Stimulated activated CD4-positive, alpha-beta T cell treated with anti-CD3 and anti-CD28 coated beads, Interleukin-4, amount 100 ng/mL, for 24 hours (primary cell): ENCODE data around the gene ZNF23.

Experiments used
- DNase-seq: peaks from one replicate; pipeline ENCODE4 v3.0.0-alpha.2; 2020

The ZNF23 gene

DNA sequence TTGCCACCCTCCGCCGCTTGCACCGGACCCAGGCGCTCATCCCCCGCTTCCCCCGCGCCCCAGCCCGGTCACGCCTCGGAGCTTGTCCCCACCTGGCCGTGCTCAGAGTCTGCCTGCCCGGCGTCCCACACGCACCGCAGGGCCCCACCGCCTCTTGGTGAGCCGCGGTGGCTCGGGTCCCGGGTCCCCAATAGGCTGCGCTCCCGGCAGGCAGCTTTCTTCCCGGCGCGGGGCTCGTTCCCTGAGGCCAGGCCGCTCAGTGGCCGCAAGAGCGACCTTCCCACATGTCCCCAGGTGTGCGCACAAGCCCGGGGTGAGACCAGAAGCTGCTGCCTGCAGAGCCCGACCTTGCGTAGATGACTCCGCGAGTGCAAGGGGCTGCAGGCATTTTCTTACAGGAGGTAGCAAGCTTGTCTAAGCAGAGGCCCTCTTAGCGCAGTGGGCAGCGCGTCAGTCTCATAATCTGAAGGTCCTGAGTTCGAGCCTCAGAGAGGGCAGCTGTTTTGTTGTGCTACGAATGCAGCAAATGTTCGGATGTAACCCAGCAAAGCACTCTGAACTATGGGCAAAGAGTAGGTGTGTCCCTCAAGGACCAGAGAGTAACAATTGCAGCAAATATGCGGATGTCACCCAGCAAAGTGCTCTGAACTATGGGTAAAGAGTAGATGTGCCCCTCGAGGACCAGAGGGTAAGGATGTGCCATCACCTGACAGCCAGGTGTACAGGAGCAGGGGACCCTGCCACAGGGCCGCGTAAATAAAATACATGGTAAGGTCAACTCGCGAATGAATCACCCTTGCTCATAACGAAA lies 35.8 kb downstream of the ZNF23 start:
- peak; percentile 28 for DNase-seq

GRCh38 chr16:71425746-71426068 lies 36.3 kb downstream of the ZNF23 start:
- no peak for DNase-seq

GRCh38 chr16:71424626-71425025 lies 37.4 kb downstream of the ZNF23 start:
- DNase-seq, result no peak

DNA sequence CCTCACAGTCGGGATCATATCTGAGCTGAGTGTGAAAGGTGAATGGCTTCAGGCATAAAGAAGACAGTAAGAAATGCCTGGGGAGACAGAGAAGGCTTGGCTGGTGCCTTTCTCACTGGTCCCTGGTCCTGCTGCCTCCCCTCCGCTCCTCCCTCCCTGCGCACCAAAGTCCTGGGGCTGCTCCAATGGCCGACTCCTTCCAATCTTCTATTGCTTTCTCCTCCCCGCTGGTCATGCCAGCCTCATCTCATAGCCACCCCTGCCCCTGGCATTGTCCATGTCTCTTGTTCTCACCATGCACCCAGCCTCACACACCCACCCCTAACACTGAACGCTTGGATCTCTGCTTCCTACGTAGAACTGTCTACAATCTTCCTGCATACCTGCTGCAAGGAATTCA lies 38.2 kb downstream of the ZNF23 start:
- DNase-seq, result no peak

- DNase-seq, result no peak
Measured at GRCh38 chr16:71423016-71423415, 39.0 kb downstream of the ZNF23 start.

GRCh38 chr16:71421911-71422310 lies 40.1 kb downstream of the ZNF23 start:
- DNase-seq, result peak; percentile 16

GRCh38 chr16:71414038-71414437 lies 48.0 kb downstream of the ZNF23 start:
- no peak for DNase-seq

DNA sequence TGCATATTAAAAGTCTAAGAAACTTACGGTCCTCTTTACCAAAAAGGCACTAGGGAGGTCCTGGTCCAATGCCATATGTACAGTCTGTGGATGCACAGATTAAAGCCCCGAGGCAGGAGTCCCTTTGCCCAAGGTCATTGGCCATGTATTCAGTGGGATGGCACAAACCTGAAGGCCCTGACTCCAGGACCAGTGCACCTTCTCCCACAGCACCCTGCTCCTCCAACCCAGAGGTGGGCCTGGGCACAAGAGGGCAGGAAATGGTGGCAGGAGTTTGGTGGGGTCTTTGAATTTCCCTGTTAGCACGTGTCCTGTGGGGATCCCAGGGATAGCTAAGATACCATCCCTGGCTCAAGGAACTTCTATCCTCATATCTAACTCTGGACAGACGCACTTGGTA lies 48.7 kb downstream of the ZNF23 start:
- no peak for DNase-seq

- peak; percentile 75 for DNase-seq
Measured at GRCh38 chr16:71412270-71413160, 49.5 kb downstream of the ZNF23 start.

DNA sequence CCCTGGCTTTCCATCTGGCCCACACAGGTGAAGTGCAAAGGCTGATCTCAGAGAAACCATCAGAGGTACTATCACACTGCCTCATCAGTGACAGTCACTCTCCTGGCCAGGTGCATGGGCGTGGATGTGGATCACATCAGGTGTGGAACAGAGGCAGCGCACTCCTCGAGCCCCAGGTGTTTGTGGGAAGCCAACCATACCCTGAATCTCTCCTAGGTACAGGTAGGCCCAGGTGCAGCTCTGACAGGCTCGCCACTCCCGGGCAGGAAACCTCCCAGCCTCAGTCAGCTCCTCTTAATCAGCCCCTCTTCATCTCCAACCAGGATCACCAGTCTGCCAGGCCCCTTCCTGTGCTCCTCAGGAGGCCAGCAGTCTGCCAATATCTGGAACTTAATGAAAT lies 51.9 kb downstream of the ZNF23 start:
- DNase-seq, result no peak

DNA sequence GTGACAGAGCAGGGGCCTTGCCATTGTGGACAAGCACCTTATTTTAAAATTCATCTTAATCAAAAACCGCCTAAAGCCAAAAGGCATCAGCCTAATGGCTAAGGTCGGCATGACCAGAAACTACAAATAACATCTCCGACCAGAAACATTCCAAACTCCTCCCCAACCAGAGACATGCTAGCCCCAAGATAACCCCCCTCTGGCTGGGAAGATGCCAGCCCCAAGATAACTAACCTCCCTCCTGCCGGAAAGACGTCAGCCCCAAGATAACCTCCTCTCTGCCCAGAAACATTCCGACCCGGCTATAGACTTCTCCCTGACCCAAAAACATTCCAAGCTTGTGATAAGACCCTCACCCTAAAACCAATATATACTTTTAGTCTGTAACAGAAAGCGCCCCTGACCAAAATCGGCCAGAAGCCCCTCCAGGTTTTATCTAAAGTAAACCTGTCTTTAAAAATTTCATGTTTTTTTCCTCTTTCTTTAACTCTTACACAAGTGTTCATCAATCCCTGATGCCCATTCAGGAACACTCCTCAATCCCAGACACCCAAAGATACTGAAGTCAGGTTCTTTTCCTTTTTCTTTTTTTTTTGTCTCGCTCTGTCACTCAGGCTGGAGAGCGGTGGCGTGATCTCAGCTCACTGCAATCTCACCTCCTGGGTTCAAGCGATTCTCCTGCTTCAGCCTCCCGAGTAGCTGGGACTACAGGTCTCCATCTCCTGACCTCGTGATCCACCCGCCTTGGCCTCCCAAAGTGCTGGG lies 52.9 kb downstream of the ZNF23 start:
- DNase-seq, result no peak

- no peak for DNase-seq
Measured at GRCh38 chr16:71408536-71408935, 53.5 kb downstream of the ZNF23 start.

GRCh38 chr16:71407731-71408130 lies 54.3 kb downstream of the ZNF23 start:
- DNase-seq, result no peak

- no peak for DNase-seq
Measured at GRCh38 chr16:71406724-71407123, 55.3 kb downstream of the ZNF23 start.

DNA sequence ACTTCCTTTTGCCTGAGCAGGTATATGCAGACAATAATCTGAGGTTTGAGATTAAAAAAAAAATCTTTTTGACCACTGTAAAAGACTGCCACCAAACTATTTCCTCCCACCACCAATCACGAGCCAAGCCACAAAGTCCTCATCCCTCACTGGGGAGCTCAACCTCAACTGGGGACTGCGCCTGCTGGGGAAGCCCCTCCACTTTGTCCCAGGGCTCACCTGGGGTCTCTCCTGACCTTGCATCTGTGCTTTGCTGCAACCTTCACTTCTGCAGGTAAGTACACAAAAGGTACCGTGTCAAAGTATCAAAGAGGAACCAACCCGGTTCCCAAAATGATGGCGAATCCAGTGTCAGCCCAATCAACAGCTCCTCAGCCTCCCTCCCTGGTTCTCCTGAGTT lies 55.7 kb downstream of the ZNF23 start:
- no peak for DNase-seq

DNA sequence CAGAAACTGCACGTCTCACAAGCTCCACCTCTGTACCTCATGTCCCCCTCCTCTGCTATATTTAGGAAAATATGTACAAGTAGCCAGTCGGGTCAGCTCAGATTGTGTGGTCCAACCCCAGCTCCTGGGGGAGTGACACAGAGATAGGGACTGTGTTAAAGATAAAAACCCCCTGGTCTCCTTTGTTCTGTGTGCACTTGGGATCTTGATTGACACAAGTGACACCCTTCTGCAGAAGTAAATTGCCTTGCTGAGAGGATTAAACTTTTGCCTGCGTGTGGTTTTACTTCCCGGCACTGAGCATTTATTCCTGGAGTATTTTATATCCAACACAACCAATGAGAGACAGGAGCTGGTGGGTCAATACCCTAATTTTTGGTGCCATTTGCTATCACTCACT lies 57.7 kb downstream of the ZNF23 start:
- DNase-seq, result no peak

- DNase-seq, result no peak
Measured at GRCh38 chr16:71402674-71403073, 59.4 kb downstream of the ZNF23 start.

GRCh38 chr16:71402007-71402406 lies 60.0 kb downstream of the ZNF23 start:
- DNase-seq, result no peak

DNA sequence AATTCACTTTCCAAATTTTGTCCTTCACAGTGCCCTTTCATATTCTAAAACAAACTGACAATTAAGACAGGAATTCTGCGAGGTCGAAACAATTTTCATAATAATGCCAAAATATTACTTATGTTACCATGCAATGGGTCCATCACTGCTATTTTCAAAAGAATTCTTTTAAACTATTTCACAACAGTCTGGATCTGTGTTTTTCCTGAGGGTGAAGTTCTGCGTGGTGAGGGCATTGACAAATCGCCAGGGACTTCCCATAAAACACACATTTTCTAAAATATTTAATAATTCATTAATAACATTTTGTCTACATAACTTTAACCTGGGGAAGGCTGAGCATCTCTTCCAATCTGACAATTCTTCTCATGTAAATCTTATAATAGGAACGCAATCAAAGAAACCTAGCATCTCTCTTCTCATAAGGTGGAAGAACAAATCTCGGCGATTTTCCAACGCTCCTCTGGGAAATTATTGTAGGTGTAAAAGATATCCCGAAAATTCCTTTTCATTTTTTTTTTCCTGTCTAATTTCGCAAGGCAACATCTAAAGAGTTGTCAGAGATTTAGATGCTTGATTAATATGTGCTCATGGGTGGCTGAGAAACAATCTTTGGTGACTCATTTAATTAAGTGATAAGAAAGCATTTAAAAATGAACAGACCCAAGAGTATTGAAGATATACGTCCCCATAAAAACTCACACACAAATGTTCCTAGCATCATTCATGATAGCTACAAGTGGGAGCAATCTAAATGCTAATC lies 62.1 kb downstream of the ZNF23 start:
- no peak for DNase-seq
